CD4-positive, CD25-positive, alpha-beta regulatory T cell (primary cell): ENCODE measurements around the gene TFF1. TPM values are rescaled to one million over a fixed set of nuclear protein-coding genes. Genes with fewer than 3 reads are reported as not detected.
A peak's percentile ranks its signal among the peaks of the same experiment; 100 is the strongest.

Source experiments
- ATAC-seq, 2 donors: fragments of 150-1000 bp; cut with Tn5 transposase; one replicate each; pipeline ENCODE4 v1.10.0; 2021; ENCODE audit warnings: low read depth in 2 of 2, moderate number of reproducible peaks in 2 of 2, moderate library complexity in 1 of 2
- DNase-seq, 3 donors: peaks; one replicate each; pipeline versions ENCODE4 v3.0.0 to v3.0.0-alpha.2; 2012 to 2022; ENCODE audit warnings: mixed read lengths in 1 of 3
- H3K27ac ChIP-seq: one replicate; pipeline ENCODE4 v1.7.0; 2013; ENCODE audit warnings: mild to moderate bottlenecking, low read length; ENCODE audit not compliant: insufficient read depth, poor library complexity, severe bottlenecking
- H3K27me3 ChIP-seq: one replicate; pipeline ENCODE4 v1.7.0; 2013; ENCODE audit warnings: low read length; ENCODE audit not compliant: control insufficient read depth, insufficient read depth
- H3K36me3 ChIP-seq: one replicate; pipeline ENCODE4 v1.7.0; 2013; ENCODE audit warnings: mild to moderate bottlenecking, low read length, moderate library complexity; ENCODE audit not compliant: control insufficient read depth, insufficient read depth
- H3K4me1 ChIP-seq: 2 replicates; pipeline ENCODE4 v1.7.0; 2013; ENCODE audit warnings: mild to moderate bottlenecking, low read length; ENCODE audit not compliant: insufficient read depth, control insufficient read depth, poor library complexity, severe bottlenecking
- H3K4me3 ChIP-seq: one replicate; pipeline ENCODE4 v1.7.0; 2013; ENCODE audit warnings: low read depth, mild to moderate bottlenecking, low read length, moderate library complexity
- H3K9me3 ChIP-seq, 2 experiments: 1 replicate in 1 of 2; 2 replicates in 1 of 2; pipeline ENCODE4 v1.7.0; 2013; ENCODE audit warnings: low read length in 2 of 2, mild to moderate bottlenecking in 1 of 2, moderate library complexity in 1 of 2; ENCODE audit not compliant: control insufficient read depth in 2 of 2
- H3K27ac Mint-ChIP-seq, 3 donors: one replicate each; pipeline ENCODE4 v1.8.0; 2020 to 2022; ENCODE audit warnings: mild to moderate bottlenecking in 3 of 3, mixed read lengths in 3 of 3, moderate library complexity in 2 of 3
- H3K27me3 Mint-ChIP-seq: one replicate; pipeline ENCODE4 v1.8.0; 2022; ENCODE audit warnings: mild to moderate bottlenecking, mixed read lengths
- H3K36me3 Mint-ChIP-seq: one replicate; pipeline ENCODE4 v1.8.0; 2020; ENCODE audit warnings: mixed read lengths
- H3K4me1 Mint-ChIP-seq, 4 donors: one replicate each; pipeline ENCODE4 v1.8.0; 2020 to 2022; ENCODE audit warnings: mixed read lengths in 4 of 4, mild to moderate bottlenecking in 1 of 4
- H3K4me3 Mint-ChIP-seq, 4 donors: one replicate each; pipeline ENCODE4 v1.8.0; 2020 to 2022; ENCODE audit warnings: mild to moderate bottlenecking in 4 of 4, mixed read lengths in 4 of 4, moderate library complexity in 3 of 4
- H3K9me3 Mint-ChIP-seq, 7 donors: one replicate each; pipeline ENCODE4 v1.8.0; 2020 to 2022; ENCODE audit warnings: mixed read lengths in 7 of 7, mild to moderate bottlenecking in 3 of 7, moderate library complexity in 2 of 7
- polyA plus RNA-seq, 4 donors: library from polyadenylated mRNA; unstranded; fragments of 300-500 nt; fragmentation: Illumina TruSeq; gene quantifications; one replicate each; pipeline ENCODE4 v1.2.3, GENCODE V29; 2021
- total RNA-seq: library from RNA; stranded (reverse); gene quantifications from one replicate; pipeline ENCODE4 v1.2.3, GENCODE V29; 2022

Gene TFF1
- total and polyA plus RNA-seq, 5 donors from 2014 or later: not detected

DNA sequence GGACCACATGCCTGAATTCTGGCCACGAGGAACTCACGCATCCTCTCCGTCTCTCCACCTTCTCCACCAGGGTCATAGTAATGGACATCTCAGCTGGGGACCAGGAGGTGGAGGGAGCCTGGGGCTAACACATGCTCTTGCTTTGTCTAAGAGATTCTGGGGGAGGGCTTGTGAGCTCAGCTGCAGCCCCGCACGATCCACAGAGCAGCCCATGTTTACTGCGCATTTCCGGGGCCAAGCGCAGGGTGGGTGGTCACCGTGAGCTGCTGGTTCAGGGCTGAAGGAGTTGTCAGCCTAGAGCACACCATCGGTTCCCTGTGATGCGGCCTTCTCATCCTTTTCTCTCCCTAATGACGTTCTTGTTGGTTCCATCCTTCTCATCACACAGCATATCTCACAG, 8.1 kb downstream of the TFF1 start:
- Mint-ChIP-seq H3K4me3 (no peak overlapping the region), H3K4me1 (no peaks in the 10 kb centered on the region), H3K27me3 (peaks cover 15% of the 10 kb centered on the region)

DNA sequence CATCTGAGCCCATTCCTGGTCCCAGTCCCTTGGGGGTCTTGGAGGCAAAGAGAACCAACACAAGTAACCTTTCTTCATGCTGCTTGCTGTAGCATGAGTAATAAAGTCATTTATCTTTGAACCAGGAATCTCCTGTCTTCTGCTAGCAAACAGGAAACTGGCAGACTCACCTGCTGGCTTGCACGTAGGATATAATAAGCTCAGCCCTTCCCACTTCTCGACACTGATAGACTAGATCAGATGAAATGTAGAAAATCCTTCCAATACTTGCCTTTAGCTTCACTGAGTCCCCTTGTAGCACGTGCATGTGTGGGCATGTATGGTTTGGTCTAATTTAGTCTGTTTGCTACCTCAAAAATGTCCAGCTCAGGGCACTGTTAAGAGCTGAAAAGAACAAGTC, 9.0 kb downstream of the TFF1 start:
- DNase-seq (no peak), ATAC-seq (no peak)
- Mint-ChIP-seq H3K27me3 (peaks cover 15% of the 10 kb centered on the region), H3K36me3 (peaks cover 5% of the 10 kb centered on the region), H3K4me3 (no peak overlapping the region), H3K4me1 (no peaks in the 10 kb centered on the region), H3K9me3 (peaks cover 0 to 18% (median 2%) of the 10 kb centered on the region in 7 donors), H3K27ac (no peak overlapping the region)
- H3K27me3 ChIP-seq: peaks cover 4% of the 10 kb centered on the region
- H3K9me3 ChIP-seq: peaks cover 9 to 22% of the 10 kb centered on the region in 2 experiments
- no peak overlapping the region for H3K27ac ChIP-seq
- H3K36me3 ChIP-seq: no peaks in the 10 kb centered on the region
- H3K4me1 ChIP-seq: no peaks in the 10 kb centered on the region
- no peak overlapping the region for H3K4me3 ChIP-seq

More for the DNA sequence above, 8.1 kb downstream of the TFF1 start:
- Mint-ChIP-seq H3K27ac (no peak overlapping the region), H3K9me3 (peaks cover 0 to 18% (median 2%) of the 10 kb centered on the region in 7 donors), H3K36me3 (peaks cover 5% of the 10 kb centered on the region)
- peaks cover 9 to 22% of the 10 kb centered on the region in 2 experiments for H3K9me3 ChIP-seq
- no peaks in the 10 kb centered on the region for H3K4me1 ChIP-seq
- H3K36me3 ChIP-seq: no peaks in the 10 kb centered on the region
- peaks cover 4% of the 10 kb centered on the region for H3K27me3 ChIP-seq
- H3K27ac ChIP-seq: no peak overlapping the region
- ATAC-seq: no peak
- DNase-seq: no peak
- H3K4me3 ChIP-seq: no peak overlapping the region

DNA sequence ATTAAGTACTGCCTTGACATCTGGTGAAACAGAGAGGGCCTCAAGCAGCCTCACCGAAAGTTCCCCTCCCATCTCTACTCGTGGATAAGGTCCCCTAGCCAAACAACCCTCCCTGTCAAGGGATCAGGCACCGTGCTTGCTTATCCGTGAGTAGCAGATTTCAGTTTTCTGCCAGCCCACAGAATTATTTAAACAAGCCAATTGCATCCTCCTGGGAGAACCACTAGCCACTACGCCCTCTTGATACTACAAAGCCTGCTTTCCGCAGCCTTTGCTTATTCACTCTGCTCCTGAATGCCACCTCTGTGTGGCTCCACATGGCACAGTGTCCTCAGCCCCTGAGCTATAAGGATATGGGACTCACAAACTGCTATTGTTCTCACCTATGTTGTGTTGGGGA, 9.7 kb downstream of the TFF1 start:
- no peak overlapping the region for H3K27ac Mint-ChIP-seq
- H3K4me1 Mint-ChIP-seq: no peaks in the 10 kb centered on the region

DNA sequence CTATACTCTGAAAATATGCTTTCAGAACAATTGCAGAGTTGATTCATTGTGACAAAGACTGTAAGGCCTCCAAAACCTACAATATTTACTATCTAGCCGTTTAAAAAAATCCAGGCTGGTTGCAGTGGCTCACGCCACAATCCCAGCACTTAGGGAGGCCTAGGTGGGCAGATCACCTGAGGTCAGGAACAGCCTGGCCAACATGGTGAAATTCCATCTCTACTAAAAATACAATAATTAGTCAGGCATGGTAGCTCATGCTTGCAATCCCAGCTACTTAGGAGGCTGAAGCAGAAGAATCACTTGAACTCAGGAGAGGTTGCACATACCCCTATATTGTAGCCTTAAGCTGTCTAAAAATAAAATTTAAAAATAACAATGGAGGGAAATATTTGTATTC, 10.3 kb downstream of the TFF1 start:
- Histone ChIP-seq H3K27ac (no peak overlapping the region), H3K4me1 (no peaks in the 10 kb centered on the region), H3K36me3 (no peaks in the 10 kb centered on the region), H3K4me3 (no peak overlapping the region), H3K27me3 (peaks cover 4% of the 10 kb centered on the region), H3K9me3 (peaks cover 9 to 22% of the 10 kb centered on the region in 2 experiments)
- no peak for ATAC-seq
- H3K27me3 Mint-ChIP-seq: peaks cover 8% of the 10 kb centered on the region
- no peaks in the 10 kb centered on the region for H3K4me1 Mint-ChIP-seq
- H3K9me3 Mint-ChIP-seq: peaks cover 0 to 18% (median 2%) of the 10 kb centered on the region in 7 donors
- H3K4me3 Mint-ChIP-seq: no peak overlapping the region
- DNase-seq: no peak
- no peak overlapping the region for H3K27ac Mint-ChIP-seq
- H3K36me3 Mint-ChIP-seq: peaks cover 5% of the 10 kb centered on the region

More for the DNA sequence above, 9.7 kb downstream of the TFF1 start:
- Histone ChIP-seq H3K27ac (no peak overlapping the region), H3K36me3 (no peaks in the 10 kb centered on the region), H3K9me3 (peaks cover 9 to 22% of the 10 kb centered on the region in 2 experiments), H3K4me1 (no peaks in the 10 kb centered on the region), H3K4me3 (no peak overlapping the region), H3K27me3 (peaks cover 4% of the 10 kb centered on the region)
- Mint-ChIP-seq H3K4me3 (no peak overlapping the region), H3K27me3 (peaks cover 8% of the 10 kb centered on the region), H3K9me3 (peaks cover 0 to 18% (median 2%) of the 10 kb centered on the region in 7 donors), H3K36me3 (peaks cover 5% of the 10 kb centered on the region)
- DNase-seq (no peak), ATAC-seq (no peak)

DNA sequence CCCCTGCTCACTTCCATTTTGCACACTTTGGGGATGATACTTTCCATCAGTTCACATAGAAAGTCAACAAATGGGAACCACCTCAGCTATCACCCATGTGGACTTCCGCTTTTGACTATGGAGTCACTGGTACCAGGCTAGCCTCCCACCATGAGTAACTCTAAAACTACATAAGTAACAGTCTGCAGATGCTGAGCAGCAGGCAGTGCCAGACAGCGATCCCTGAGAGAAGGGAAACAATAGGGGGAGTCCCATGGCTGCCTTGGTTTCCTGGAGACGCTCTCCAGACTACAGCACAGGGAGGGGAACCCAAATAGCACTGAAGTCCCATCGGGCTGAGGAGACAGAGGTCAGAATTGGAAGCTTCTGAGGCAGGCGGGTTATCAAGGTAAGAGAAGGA, 12.7 kb downstream of the TFF1 start:
- Histone ChIP-seq H3K4me3 (no peak overlapping the region), H3K9me3 (peaks cover 9 to 17% of the 10 kb centered on the region in 2 experiments), H3K27ac (no peak overlapping the region), H3K36me3 (no peaks in the 10 kb centered on the region), H3K4me1 (no peaks in the 10 kb centered on the region), H3K27me3 (peaks cover 4% of the 10 kb centered on the region)
- Mint-ChIP-seq H3K4me3 (no peak overlapping the region), H3K36me3 (peaks cover 5% of the 10 kb centered on the region), H3K27ac (no peak overlapping the region), H3K9me3 (peaks cover 0 to 18% (median 2%) of the 10 kb centered on the region in 7 donors), H3K4me1 (no peaks in the 10 kb centered on the region), H3K27me3 (peaks cover 8% of the 10 kb centered on the region)
- DNase-seq: no peak
- ATAC-seq: no peak

DNA sequence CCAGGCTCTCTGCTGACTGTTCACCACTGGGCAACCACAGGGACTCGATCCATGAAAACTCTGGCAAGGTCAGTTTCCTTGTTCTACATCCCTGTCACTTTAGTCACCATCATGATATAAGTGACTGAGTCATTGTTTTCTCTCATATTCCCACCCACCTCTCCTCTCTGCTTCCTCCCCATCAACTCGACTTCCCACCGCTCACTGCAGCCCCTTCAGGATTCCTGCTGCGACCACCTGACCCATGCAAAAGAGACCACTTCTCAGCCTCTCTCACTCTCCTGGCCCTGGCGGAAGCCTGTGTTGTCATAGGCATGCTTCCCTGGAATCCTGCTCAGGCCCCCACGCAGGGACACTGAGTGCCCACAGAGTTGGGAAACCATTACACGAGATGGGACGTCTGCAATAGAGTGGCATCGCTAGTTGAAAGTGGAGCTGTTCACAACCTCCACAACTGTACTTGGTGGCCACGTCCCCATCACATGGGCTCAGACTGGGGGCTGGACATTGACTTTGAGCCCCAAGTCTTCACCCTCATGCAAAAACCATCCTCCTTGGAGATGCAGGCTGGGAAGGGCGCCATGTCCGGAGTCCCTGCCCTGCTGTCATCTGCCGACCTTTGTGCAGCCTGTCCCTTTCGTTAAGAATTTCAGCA, 13.8 kb downstream of the TFF1 start:
- Histone ChIP-seq H3K4me1 (no peaks in the 10 kb centered on the region), H3K4me3 (no peak overlapping the region), H3K27me3 (peaks cover 4% of the 10 kb centered on the region), H3K27ac (no peak overlapping the region), H3K9me3 (peaks cover 9 to 17% of the 10 kb centered on the region in 2 experiments), H3K36me3 (no peaks in the 10 kb centered on the region)
- ATAC-seq (no peak), DNase-seq (no peak)
- peak overlapping the region in 1 of 3 donors; percentile 67 for H3K27ac Mint-ChIP-seq
- H3K27me3 Mint-ChIP-seq: peaks cover 8% of the 10 kb centered on the region
- H3K36me3 Mint-ChIP-seq: peaks cover 5% of the 10 kb centered on the region
- H3K4me3 Mint-ChIP-seq: no peak overlapping the region
- H3K4me1 Mint-ChIP-seq: no peaks in the 10 kb centered on the region
- peaks cover 0 to 18% (median 2%) of the 10 kb centered on the region in 7 donors for H3K9me3 Mint-ChIP-seq

DNA sequence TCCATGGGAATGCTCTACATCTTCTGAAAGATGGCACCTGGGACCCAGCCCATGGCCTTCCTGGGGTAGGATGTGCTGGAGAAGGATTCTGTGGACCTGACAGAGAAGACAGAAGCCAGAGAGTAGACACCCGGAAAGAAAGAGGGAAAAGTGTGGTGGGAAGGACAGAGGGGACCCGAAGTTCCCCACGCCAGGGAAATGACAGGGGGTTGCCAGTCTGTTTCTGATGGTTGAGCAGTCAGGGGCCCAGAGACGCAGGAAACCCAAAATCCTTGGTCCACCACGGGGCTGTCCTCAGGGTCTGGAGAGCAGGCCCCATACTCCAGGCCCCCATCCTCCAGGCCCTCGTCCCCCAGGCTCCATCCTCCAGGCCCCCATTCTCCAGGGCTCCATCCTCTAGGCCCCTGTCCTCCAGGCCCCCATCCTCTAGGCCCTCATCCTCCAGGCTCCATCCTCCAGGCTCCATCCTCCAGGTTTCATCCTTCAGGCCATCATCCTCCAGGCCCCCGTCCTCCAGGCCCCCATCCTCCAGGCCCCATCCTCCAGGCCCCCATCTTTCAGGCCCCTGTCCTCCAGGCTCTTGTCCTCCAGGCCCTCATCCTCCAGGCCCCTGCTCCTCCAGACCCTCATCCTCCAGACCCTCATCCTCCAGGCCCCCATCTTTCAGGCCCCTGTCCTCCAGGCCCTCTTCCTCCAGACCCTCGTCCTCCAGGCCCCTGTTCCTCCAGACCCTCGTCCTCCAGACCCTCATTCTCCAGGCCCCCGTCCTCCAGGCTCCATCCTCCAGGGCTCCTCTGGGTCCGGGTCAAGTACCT, 14.5 kb downstream of the TFF1 start:
- H3K4me3 ChIP-seq: no peak overlapping the region
- no peak for DNase-seq
- Mint-ChIP-seq H3K27ac (peak overlapping the region in 1 of 3 donors; percentile 67), H3K9me3 (peaks cover 0 to 18% (median 2%) of the 10 kb centered on the region in 7 donors), H3K4me3 (no peak overlapping the region), H3K4me1 (no peaks in the 10 kb centered on the region), H3K36me3 (peaks cover 5% of the 10 kb centered on the region), H3K27me3 (peaks cover 8% of the 10 kb centered on the region)
- no peaks in the 10 kb centered on the region for H3K27me3 ChIP-seq
- H3K36me3 ChIP-seq: no peaks in the 10 kb centered on the region
- ATAC-seq: no peak
- no peaks in the 10 kb centered on the region for H3K4me1 ChIP-seq
- peaks cover 9 to 17% of the 10 kb centered on the region in 2 experiments for H3K9me3 ChIP-seq
- no peak overlapping the region for H3K27ac ChIP-seq
